ENCODE measurements around the gene GGN.

The GGN gene

DNA sequence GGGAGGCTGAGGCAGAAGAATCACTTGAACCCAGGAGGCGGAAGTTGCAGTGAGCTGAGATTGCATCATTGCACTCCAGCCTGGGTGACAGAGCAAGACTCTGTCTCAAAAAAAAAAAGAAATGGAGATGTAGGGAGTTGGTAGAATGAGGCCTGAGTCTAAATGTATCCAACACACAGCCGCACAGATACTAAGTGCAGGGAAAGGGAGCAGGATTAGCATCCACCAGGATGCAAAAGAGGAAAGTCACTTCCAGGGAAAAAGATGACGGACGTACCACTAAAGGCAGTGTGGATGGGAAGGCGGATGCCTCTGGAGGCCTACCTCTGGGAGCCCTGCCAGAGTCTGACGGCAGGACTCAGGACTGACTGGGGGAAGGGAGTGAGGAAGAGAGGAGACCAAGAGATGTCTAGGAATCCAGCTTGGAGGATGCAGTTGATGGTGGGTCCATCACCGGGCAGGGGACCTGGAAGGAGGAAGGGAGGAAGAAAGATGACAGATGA lies 21.8 kb upstream of the GGN start:
- TF ChIP-seq, protein P1, sequence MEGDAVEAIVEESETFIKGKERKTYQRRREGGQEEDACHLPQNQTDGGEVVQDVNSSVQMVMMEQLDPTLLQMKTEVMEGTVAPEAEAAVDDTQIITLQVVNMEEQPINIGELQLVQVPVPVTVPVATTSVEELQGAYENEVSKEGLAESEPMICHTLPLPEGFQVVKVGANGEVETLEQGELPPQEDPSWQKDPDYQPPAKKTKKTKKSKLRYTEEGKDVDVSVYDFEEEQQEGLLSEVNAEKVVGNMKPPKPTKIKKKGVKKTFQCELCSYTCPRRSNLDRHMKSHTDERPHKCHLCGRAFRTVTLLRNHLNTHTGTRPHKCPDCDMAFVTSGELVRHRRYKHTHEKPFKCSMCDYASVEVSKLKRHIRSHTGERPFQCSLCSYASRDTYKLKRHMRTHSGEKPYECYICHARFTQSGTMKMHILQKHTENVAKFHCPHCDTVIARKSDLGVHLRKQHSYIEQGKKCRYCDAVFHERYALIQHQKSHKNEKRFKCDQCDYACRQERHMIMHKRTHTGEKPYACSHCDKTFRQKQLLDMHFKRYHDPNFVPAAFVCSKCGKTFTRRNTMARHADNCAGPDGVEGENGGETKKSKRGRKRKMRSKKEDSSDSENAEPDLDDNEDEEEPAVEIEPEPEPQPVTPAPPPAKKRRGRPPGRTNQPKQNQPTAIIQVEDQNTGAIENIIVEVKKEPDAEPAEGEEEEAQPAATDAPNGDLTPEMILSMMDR (IDR thresholded peaks at IDR 0.05; ENCODE audit: low read depth, low read length), result no peak
- DNase-seq (ENCODE audit: extremely low read depth, low read depth), result no peak

DNA sequence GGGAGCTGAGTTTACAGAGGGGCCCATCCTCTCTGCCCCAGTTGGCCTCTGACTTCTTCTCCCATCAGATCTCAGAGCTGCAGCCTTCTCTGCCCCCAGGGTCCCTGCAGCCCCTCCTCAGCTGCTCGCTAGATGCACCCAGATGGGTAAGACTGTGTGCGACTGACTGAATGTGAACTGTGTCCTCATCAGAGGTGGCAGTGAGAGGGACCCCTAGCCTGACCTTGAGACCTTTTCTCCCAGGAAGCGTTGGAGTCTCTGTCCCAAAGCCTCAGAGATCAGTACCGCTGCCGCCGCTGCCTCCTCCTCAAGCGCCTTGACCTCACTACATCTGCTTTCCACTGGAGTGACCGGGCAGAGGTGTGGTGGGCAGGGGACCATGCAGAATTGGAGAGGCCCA lies 17.4 kb upstream of the GGN start:
- no peak for DNase-seq (ENCODE audit: extremely low read depth, low read depth)
- TF ChIP-seq, protein P1 (IDR thresholded peaks at IDR 0.05; ENCODE audit: low read depth, low read length), result no peak

DNA sequence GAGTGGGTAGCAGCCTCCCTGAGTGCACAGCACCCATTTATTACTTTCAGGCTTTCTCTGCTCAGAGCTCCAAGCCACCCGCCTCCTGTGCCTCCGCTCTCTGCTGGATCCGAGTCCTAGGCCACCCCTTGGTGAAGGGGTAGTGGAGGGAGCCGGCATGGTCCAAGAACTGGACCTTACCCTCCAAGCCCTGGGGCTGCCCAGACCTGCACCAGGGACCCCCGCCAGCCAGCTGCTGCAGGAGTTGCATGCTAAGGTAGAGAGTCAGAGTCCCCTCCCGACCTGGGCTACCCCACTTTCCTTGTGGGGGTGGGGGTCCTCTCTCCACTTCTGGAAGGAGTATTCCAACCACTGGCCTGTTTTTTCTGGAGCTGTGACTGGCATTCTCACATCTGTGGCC lies 17.0 kb upstream of the GGN start:
- no peak for DNase-seq (ENCODE audit: extremely low read depth, low read depth)
- TF ChIP-seq, protein P1 (IDR thresholded peaks at IDR 0.05; ENCODE audit: low read depth, low read length), result no peak

DNA sequence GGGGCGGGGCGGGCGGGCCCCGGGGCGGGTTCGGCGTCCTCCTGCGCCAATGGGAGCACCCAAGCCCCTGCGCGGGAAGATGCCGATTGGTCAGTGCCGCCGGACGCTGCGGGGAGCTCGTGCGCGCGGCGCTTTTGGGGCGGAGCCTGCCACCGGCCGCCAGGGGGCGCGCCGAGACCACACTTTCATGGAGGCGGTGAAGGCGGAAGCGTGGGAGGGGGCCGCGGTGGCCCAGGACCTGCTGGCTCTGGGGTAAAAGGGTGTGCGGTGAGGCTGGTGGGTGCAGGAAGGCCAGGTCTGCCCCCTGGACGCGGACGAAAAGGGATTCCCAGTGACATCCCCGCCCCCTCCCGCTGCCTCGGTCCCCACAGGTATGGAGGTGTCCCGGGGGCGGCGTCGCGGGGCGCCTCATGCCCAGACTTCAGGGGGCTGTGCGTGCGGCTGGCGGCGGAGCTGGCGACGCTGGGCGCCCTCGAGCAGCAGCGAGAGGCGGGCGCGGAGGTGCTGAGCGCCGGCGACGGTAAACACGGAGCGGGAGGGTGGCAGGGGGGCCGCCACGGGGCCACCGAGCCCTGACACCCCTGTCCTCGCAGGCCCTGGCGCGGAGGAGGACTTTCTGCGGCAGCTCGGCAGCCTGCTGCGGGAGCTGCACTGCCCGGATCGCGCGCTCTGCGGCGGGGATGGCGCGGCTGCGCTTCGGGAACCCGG lies 15.3 kb upstream of the GGN start, which contains the start of gene FAM98C:
TSS of gene FAM98C (plus strand) at position 127 of the 708 bp plus-strand sequence. CDS start at position 188, 61 bp downstream.
- peak; percentile 90 for DNase-seq (ENCODE audit: extremely low read depth, low read depth)
- TF ChIP-seq, protein P1 (IDR thresholded peaks at IDR 0.05; ENCODE audit: low read depth, low read length), result peak; percentile 66

DNA sequence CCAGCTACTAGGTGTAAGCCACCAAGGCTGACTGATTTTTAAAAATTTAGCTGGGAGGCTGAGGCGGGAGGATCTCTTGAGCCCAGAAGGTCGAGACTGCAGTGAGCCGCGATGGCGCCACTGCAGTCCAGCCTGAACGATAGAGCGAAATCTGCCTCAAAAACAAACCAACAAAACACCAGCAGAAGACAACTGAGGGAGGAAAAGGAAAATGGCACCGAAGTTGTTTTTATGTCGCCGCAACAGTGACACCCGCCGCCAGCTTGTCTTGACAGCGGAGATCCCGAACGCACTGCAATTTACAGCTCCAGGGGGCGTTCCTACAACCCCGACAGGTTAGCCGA lies 14.8 kb upstream of the GGN start:
- no peak for DNase-seq (ENCODE audit: extremely low read depth, low read depth)
- TF ChIP-seq, protein P1 (IDR thresholded peaks at IDR 0.05; ENCODE audit: low read depth, low read length), result no peak

DNA sequence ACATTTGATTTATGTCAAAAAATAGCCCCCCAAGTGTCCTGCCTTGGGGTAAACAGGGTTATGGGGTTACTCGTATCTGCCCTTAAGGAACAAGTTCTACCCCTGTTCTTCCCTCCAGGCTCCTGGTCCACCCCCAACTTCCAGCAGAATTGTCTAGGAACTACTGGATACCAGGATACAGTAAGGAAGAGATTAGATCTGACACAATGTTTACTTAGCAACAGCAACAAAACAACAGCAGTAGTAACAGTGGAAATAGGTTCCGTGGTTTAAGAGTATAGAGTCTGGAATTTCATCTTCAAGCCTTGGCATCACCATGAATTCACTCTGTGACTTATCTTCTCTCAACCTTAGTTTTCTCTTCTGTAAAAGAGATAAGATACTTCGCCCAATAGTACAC lies 13.3 kb upstream of the GGN start:
- TF ChIP-seq, protein P1 (IDR thresholded peaks at IDR 0.05; ENCODE audit: low read depth, low read length), result no peak
- DNase-seq (ENCODE audit: extremely low read depth, low read depth), result no peak

DNA sequence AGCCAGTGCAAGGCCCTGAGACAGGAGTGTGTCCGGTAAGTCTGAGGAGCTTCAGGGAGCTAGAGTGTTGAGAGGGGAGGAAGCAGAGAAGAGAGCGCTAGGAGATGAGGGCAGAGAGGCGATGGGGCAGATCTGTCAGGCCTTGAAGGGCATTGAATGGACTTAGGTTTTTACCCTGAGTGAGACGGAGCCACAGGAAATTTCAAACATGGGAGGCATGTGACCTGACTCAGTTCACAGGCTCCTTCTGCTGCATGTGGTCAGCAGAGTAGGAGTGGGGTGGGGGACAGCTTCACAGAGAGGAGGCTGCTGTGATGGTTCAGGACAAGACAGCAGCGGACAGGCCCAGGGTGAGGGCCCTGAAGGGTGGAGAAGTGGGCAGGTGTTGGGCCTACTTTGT lies 12.5 kb upstream of the GGN start:
- TF ChIP-seq, protein P1 (IDR thresholded peaks at IDR 0.05; ENCODE audit: low read depth, low read length), result no peak
- no peak for DNase-seq (ENCODE audit: extremely low read depth, low read depth)
